ENCODE measurements around the gene C22orf23.

Gene C22orf23

DNA sequence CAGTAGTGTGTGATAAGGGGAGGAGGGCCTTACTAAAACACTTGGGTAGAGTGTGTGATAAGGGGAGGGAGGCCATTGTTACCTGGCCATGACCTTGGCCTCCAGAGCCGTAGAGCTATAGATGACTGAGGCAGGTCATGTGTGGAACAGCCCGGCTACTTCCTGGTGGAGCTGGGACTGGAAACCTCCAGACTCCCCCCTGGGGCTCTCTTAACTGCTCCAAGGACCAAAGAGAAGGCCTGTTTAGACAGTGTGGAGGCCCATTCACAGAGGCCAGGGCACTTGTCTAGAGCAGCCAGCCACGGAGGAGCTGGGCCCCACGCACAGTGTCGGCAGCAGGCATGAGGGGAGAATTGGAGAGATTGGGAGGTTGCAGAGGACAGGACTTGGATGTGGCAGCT lies 59.8 kb downstream of the C22orf23 start:
- in situ Hi-C loops (cut with MboI; ENCODE audit: low pct_unique_long_range_greater_than_20kb, low sequenced_read_pairs, unreplicated experiment), result no loop called here
- DNase-seq (ENCODE audit: low spot score), result no peak
- TF ChIP-seq, protein P1, sequence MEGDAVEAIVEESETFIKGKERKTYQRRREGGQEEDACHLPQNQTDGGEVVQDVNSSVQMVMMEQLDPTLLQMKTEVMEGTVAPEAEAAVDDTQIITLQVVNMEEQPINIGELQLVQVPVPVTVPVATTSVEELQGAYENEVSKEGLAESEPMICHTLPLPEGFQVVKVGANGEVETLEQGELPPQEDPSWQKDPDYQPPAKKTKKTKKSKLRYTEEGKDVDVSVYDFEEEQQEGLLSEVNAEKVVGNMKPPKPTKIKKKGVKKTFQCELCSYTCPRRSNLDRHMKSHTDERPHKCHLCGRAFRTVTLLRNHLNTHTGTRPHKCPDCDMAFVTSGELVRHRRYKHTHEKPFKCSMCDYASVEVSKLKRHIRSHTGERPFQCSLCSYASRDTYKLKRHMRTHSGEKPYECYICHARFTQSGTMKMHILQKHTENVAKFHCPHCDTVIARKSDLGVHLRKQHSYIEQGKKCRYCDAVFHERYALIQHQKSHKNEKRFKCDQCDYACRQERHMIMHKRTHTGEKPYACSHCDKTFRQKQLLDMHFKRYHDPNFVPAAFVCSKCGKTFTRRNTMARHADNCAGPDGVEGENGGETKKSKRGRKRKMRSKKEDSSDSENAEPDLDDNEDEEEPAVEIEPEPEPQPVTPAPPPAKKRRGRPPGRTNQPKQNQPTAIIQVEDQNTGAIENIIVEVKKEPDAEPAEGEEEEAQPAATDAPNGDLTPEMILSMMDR (IDR thresholded peaks at IDR 0.05; ENCODE audit: extremely low read depth, insufficient read depth, missing control alignments), result no peak

All from GM13977 (cell line).